Ureter (tissue), 1 donor: Measurements from ENCODE around the gene RBMX2. TPM values are rescaled to one million over a fixed set of nuclear protein-coding genes. Genes with fewer than 3 reads are reported as not detected.
"Not testable (repeated sequence)": the region's sequence is repeated elsewhere in the genome, so short reads cannot be mapped to it uniquely, and the experiment has no call there.

Experiments used
- DNase-seq: peaks from one replicate; pipeline ENCODE4 v3.0.0-alpha.2; 2020; ENCODE audit warnings: low spot score
- total RNA-seq: library from RNA; stranded (reverse); gene quantifications from one replicate; pipeline ENCODE4 v1.2.4, GENCODE V29; 2023
- donor health status: DM: yes; HTN: yes; CAD: no.

The RBMX2 gene
- 17.5 TPM for total RNA-seq

GRCh38 chrX:130401415-130402207, at the start of gene RBMX2:
TSS of gene RBMX2 (plus strand) at chrX:130401987. CDS start at chrX:130402033, 46 bp downstream.
- DNase-seq, result peak; percentile 62

GRCh38 chrX:130352050-130352449, 49.7 kb upstream of the RBMX2 start:
- not testable (repeated sequence) for DNase-seq

- no peak for DNase-seq
Measured at GRCh38 chrX:130376077-130376476, 25.7 kb upstream of the RBMX2 start.

- DNase-seq, result no peak
Measured at GRCh38 chrX:130378024-130378669, 23.6 kb upstream of the RBMX2 start.

- no peak for DNase-seq
Measured at GRCh38 chrX:130385520-130385919, 16.3 kb upstream of the RBMX2 start, which contains the start of gene GPR119. TSS of gene GPR119 (minus strand) at chrX:130385674. CDS start at chrX:130385447, 227 bp downstream.

- DNase-seq, result no peak
Measured at GRCh38 chrX:130386408-130386808, 15.4 kb upstream of the RBMX2 start.

GRCh38 chrX:130393451-130394074, 8.2 kb upstream of the RBMX2 start:
- DNase-seq, result no peak

- DNase-seq, result no peak
Measured at GRCh38 chrX:130395341-130395740, 6.4 kb upstream of the RBMX2 start.

- no peak for DNase-seq
Measured at GRCh38 chrX:130402208-130402684, 459 bp downstream of the RBMX2 start.

GRCh38 chrX:130413415-130413814, 11.6 kb downstream of the RBMX2 start:
- DNase-seq, result no peak

GRCh38 chrX:130414800-130415199, 13.0 kb downstream of the RBMX2 start:
- DNase-seq, result no peak

GRCh38 chrX:130415201-130415600, 13.4 kb downstream of the RBMX2 start:
- DNase-seq, result no peak

GRCh38 chrX:130416785-130417184, 15.0 kb downstream of the RBMX2 start:
- DNase-seq, result peak; percentile 9

- DNase-seq, result no peak
Measured at GRCh38 chrX:130418066-130418465, 16.3 kb downstream of the RBMX2 start.

GRCh38 chrX:130418740-130419139, 17.0 kb downstream of the RBMX2 start:
- no peak for DNase-seq

GRCh38 chrX:130419263-130419662, 17.5 kb downstream of the RBMX2 start:
- no peak for DNase-seq

GRCh38 chrX:130426531-130426930, 24.7 kb downstream of the RBMX2 start:
- DNase-seq, result no peak

- not testable (repeated sequence) for DNase-seq
Measured at GRCh38 chrX:130429236-130429635, 27.4 kb downstream of the RBMX2 start.

GRCh38 chrX:130435937-130436336, 34.1 kb downstream of the RBMX2 start:
- DNase-seq, result no peak

- not testable (repeated sequence) for DNase-seq
Measured at GRCh38 chrX:130437996-130438395, 36.2 kb downstream of the RBMX2 start.

GRCh38 chrX:130443875-130444274, 42.1 kb downstream of the RBMX2 start:
- DNase-seq, result no peak

GRCh38 chrX:130444641-130445336, 43.0 kb downstream of the RBMX2 start:
- no peak for DNase-seq
